Ecto neural progenitor cell (in vitro differentiated cells): ENCODE results near the gene RARRES2.
"Not testable (repeated sequence)": the region's sequence is repeated elsewhere in the genome, so short reads cannot be mapped to it uniquely, and the experiment has no call there.

ENCODE experiments used
- DNase-seq: peaks from one replicate; pipeline ENCODE4 v3.0.0-alpha.2; 2018; ENCODE audit warnings: low spot score

The RARRES2 gene

DNA sequence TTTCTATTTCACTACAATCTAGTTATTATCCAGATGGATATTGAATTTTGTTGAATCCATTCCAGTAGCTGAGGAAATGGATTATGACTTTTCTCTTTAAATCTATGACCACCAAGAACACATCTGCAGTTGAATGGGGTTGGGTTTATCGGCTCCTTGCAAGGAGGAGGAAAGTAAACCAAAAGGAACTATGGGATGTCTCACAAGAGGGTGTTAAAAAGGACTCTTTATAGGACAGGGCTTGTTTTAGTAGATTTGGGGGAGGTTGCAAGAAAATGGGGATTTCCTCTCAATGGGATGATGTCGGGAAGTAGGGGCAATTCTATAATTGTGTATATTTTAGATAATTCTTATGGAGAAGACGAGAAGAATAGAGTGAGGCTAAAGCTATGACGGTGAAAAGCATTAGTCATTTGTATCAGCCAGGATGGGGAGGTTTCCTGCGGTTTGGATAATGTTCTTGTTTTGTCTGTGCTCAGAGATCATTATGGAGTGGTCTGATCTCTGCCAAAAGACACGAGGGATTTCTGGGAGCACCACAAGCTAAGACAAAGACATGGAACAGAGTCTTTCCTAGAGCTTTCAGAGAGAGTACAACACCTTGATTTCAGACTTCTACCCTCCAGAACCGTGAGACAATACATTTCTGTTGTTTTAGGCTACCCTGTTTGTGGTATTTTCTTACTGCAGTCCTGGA, 23.5 kb downstream of the RARRES2 start:
- DNase-seq: no peak

DNA sequence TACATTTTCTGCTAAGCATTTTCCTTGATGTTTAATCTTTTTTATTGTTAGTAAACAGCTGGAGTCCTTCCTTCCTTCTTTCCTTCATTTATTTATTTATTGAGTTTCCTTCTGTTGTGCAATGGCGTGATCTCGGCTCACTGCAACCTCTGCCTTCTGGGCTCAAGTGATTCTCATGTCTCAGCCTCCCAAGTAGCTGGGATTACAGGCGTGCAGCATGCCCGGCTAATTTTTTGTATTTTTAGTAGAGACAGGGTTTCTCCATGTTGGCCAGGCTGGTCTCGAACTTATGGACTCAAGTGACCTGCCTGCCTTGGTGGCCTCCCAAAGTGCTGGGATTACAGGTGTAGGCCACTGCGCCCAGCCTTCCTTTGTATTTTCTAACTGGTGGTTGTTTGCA, 24.4 kb downstream of the RARRES2 start:
- not testable (repeated sequence) for DNase-seq

GRCh38 chr7:150314639-150315239, 26.7 kb downstream of the RARRES2 start:
- no peak for DNase-seq

GRCh38 chr7:150313870-150314269, 27.6 kb downstream of the RARRES2 start:
- no peak for DNase-seq

- DNase-seq: no peak
These were observed 28.0 kb downstream of the RARRES2 start for GRCh38 chr7:150313367-150313809.

DNA sequence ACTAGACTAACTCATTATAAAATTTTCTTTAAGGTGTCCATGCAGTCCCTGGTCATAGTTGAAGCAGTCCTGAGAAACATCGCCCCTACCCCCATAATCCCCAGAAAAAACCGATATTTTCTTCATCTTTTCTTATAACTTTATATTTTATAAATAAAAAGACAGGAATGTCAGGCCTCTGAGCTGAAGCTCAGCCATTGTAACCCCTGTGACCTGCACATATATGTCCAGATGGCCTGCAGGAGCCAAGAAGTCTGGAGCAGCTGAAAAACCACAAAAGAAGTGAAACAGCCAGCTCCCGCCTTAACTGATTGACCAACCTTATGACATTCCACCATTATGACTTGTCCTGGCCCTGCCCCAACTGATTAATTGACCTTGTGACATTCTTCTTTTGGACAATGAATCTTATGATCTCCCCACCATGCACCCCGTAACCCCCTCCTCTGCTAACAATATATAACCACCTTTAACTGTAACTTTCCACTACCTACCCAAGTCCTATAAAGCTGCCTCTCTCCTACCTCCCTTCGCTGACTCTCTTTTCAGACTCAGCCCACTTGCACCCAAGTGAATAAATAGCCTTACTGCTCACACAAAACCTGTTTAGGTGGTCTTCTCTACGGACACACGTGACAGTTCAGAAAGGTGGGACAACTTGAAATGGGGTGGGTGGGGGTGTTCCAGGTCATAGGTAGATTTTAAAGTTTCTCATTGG, 28.6 kb downstream of the RARRES2 start:
- not testable (repeated sequence) for DNase-seq

GRCh38 chr7:150311711-150312110, 29.7 kb downstream of the RARRES2 start:
- DNase-seq: no peak

GRCh38 chr7:150311146-150311545, 30.3 kb downstream of the RARRES2 start:
- DNase-seq: no peak

DNA sequence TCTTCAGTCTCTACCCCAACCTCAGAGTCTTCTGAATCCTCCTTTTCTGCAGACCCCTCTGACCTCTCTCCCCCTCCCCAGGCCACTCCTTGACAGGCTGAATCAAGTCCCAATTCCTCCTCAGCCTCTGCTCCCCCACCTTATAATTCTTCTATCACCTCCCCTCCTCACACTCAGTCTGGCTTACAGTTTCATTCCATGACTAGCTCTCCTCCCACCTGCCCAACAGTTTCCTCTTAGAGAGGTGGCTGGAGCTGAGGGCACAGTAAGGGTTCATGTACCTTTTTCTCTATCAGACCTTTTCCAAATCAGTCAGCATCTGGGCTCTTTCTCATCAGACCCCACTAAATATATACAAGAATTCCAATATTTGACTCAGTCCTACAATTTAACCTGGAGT, 32.9 kb downstream of the RARRES2 start:
- no peak for DNase-seq

GRCh38 chr7:150307904-150308303, 33.5 kb downstream of the RARRES2 start:
- DNase-seq: no peak

- no peak for DNase-seq
These were observed 34.3 kb downstream of the RARRES2 start for GRCh38 chr7:150307129-150307528.

DNA sequence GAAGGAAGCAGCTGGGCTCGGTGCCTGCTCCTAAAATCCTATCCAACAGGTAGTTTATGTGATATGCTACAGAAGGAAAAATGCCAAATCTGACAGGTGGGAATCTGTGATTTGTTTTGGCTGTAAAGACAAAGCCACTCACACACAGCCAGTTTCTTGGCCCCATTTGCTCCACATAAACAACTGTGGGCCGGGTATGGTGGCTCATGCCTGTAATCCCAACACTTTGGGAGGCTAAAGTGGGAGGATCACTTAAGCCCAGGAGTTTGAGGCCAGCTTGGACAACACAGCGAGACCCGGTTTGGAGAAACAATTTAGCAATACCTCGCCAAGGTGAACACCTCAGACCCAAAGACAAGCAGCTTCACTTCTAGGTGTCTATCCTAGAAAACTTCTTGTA, 35.1 kb downstream of the RARRES2 start:
- DNase-seq: not testable (repeated sequence)

- not testable (repeated sequence) for DNase-seq
These were observed 35.5 kb downstream of the RARRES2 start for GRCh38 chr7:150305903-150306284.

DNA sequence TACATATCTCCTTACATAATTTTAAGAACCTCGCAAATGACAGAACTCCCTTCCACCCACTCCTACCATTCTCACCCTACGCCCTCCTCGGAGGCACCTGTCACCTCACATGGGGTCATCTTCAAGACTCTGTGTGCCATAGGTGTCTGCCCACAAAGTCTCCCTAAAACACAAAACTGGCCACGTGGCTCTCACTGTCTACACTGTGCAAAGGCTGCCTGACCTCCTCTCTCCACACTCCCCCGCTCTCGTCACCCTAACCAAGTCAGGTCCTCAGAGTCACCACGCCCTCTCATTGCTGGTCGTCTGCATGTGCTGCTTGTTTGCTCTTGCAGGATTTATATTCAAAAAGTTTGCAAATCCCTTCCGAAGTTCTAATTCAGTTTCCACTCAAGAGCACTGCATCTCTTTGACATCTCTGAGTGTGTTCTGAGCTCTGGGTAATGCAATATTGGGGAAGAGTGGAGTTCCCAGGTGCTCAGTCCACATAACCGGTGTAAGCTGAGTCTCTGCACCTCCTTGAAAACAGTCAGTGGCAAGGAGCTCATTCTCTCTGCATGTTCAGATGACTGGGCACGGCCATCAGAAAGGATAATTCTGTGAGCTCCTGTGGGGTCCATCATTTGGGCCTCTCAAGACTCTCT, 36.0 kb downstream of the RARRES2 start:
- DNase-seq: not testable (repeated sequence)

- not testable (repeated sequence) for DNase-seq
These were observed 36.8 kb downstream of the RARRES2 start for GRCh38 chr7:150304499-150305258.

- DNase-seq: not testable (repeated sequence)
These were observed 38.5 kb downstream of the RARRES2 start for GRCh38 chr7:150302908-150303310.

- not testable (repeated sequence) for DNase-seq
These were observed 43.5 kb downstream of the RARRES2 start for GRCh38 chr7:150297978-150298377.

GRCh38 chr7:150296802-150297201, 44.6 kb downstream of the RARRES2 start:
- not testable (repeated sequence) for DNase-seq

DNA sequence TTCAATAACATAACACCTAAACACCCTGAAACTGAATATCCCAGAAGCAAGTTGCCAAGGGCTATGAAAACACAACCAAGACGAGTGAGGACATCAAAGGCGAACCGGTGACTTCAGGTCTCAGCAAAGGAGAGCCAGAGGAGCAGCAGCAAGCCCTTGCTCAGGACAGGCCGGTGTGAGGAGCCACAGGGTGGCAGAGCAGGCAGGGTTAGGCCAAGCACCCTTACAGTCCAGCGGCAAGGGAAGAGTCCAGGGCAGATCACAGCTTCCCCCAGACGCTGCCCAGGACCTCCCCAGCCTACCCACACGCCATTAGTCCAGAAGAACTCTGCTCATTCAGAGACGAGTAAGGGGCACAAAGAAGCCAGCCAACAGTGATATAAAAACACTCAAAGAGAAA, 45.8 kb downstream of the RARRES2 start:
- not testable (repeated sequence) for DNase-seq

DNA sequence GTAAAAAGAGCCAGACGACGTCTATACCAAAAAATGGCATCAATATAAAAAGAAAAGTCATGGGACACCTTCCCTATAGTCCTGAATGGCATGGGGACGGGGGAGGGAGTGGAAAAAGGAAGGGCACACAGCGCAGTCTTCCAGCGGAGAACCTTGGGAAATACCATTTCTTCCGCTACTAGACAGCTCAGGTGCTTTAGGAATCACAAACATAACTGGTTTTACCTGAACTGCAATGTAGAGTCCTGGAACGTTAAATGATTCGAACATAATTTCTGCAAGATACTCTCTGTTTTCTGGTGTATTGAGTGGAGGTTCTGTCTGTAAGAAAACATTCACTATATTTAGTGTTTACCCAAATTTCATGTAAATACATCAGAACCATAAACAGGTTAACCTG, 46.4 kb downstream of the RARRES2 start:
- not testable (repeated sequence) for DNase-seq

DNA sequence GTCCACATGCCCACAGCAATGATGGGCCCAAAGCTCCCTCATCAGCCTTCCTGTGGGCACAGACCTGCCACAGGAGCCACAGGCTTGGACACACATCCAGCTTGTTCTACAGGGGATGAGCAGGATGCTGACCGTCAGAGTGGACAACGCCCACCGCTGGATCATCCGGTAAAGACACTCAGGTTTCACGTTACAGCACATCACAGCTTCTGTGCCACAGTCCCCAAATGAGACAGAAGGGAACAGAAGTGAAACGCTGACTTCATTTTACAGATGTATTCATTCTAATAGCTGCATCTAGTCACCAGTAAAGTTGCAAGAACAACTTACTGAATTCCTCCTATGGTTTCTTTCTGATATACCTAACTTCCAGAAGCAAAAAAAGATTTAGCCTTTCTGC, 51.1 kb downstream of the RARRES2 start:
- not testable (repeated sequence) for DNase-seq

DNA sequence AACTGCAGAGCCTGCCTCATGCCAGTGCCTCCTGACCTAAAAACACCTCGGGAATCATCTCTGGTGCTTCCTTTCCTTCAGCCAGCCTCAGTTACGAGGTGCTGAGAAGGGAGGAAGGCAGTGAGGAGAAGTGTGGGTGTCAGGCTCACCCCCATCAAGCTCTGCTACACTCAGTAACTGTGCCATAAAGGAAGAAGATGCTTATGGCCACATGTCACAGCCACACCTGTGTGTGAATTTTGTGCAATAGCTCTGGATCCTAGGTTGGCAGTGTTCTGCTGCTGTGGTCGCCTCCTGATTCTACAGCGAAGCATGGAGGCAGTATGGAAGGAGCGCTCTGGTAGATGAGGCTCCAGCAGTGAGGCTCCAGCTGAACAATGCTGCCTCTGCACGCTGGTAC, 52.6 kb downstream of the RARRES2 start:
- DNase-seq: not testable (repeated sequence)
